Skeletal muscle tissue (tissue), 4 donors: Measurements from ENCODE around the gene GRID1. TPM values are rescaled to one million over a fixed set of nuclear protein-coding genes. Genes with fewer than 3 reads are reported as not detected.

Source experiments
- H3K27ac ChIP-seq: one replicate; pipeline ENCODE4 v1.7.0; 2013; ENCODE audit warnings: mild to moderate bottlenecking, low read depth, low read length, inconsistent platforms
- H3K27me3 ChIP-seq, 3 donors: one replicate each; pipeline ENCODE4 v1.7.0; 2013; ENCODE audit warnings: low read length in 3 of 3; ENCODE audit not compliant: control insufficient read depth in 3 of 3, insufficient read depth in 3 of 3
- H3K36me3 ChIP-seq, 3 donors: one replicate each; pipeline ENCODE4 v1.7.0; 2013; ENCODE audit warnings: low read length in 3 of 3; ENCODE audit not compliant: control insufficient read depth in 3 of 3, insufficient read depth in 3 of 3
- H3K4me1 ChIP-seq, 3 donors: one replicate each; pipeline ENCODE4 v1.7.0; 2013; ENCODE audit warnings: low read length in 3 of 3, mild to moderate bottlenecking in 3 of 3; ENCODE audit not compliant: control insufficient read depth in 3 of 3, insufficient read depth in 3 of 3
- H3K4me3 ChIP-seq, 3 donors: one replicate each; pipeline ENCODE4 v1.7.0; 2013; ENCODE audit warnings: low read length in 3 of 3
- H3K9ac ChIP-seq, 3 donors: one replicate each; pipeline ENCODE4 v1.7.0; 2013; ENCODE audit warnings: low read length in 3 of 3, mild to moderate bottlenecking in 3 of 3, moderate library complexity in 2 of 3, low read depth in 1 of 3
- H3K9me3 ChIP-seq, 3 donors: one replicate each; pipeline ENCODE4 v1.7.0; 2013; ENCODE audit warnings: low read length in 3 of 3; ENCODE audit not compliant: control insufficient read depth in 3 of 3
- total RNA-seq: library from RNA; depleted of rRNA; stranded (reverse); fragments of >200 nt; gene quantifications from one replicate; pipeline ENCODE4 v1.2.3, GENCODE V29; 2014
- donor health status: Osteomylitis.

Gene GRID1
- total RNA-seq, 1 donor from 2014 or later: 2.1 TPM

- no peaks in the 10 kb centered on the region for H3K9me3 ChIP-seq
- no peak overlapping the region for H3K27ac ChIP-seq
- peaks cover 0 to 11% (median 5%) of the 10 kb centered on the region in 3 donors for H3K27me3 ChIP-seq
- no peak overlapping the region for H3K9ac ChIP-seq
- no peaks in the 10 kb centered on the region for H3K4me1 ChIP-seq
- H3K36me3 ChIP-seq: no peaks in the 10 kb centered on the region
- no peak overlapping the region for H3K4me3 ChIP-seq
Measured at GRCh38 chr10:86226016-86226415, 140.6 kb downstream of the GRID1 start.

- Histone ChIP-seq H3K9me3 (no peaks in the 10 kb centered on the region), H3K4me3 (no peak overlapping the region), H3K4me1 (no peaks in the 10 kb centered on the region), H3K9ac (no peak overlapping the region), H3K27me3 (peaks cover 0 to 17% (median 5%) of the 10 kb centered on the region in 3 donors), H3K27ac (no peak overlapping the region), H3K36me3 (no peaks in the 10 kb centered on the region)
Measured at GRCh38 chr10:86225103-86225782, 141.4 kb downstream of the GRID1 start.

GRCh38 chr10:86224354-86225102, 142.1 kb downstream of the GRID1 start:
- no peaks in the 10 kb centered on the region for H3K4me1 ChIP-seq
- H3K9ac ChIP-seq: no peak overlapping the region
- H3K36me3 ChIP-seq: no peaks in the 10 kb centered on the region
- peaks cover 0 to 19% (median 5%) of the 10 kb centered on the region in 3 donors for H3K27me3 ChIP-seq
- H3K27ac ChIP-seq: no peak overlapping the region
- no peaks in the 10 kb centered on the region for H3K9me3 ChIP-seq
- no peak overlapping the region for H3K4me3 ChIP-seq

GRCh38 chr10:86223256-86223655, 143.3 kb downstream of the GRID1 start:
- no peak overlapping the region for H3K9ac ChIP-seq
- no peak overlapping the region for H3K27ac ChIP-seq
- peaks cover 0 to 24% (median 11%) of the 10 kb centered on the region in 3 donors for H3K27me3 ChIP-seq
- no peaks in the 10 kb centered on the region for H3K36me3 ChIP-seq
- H3K4me3 ChIP-seq: no peak overlapping the region
- H3K9me3 ChIP-seq: no peaks in the 10 kb centered on the region
- H3K4me1 ChIP-seq: no peaks in the 10 kb centered on the region

- Histone ChIP-seq H3K4me3 (no peak overlapping the region), H3K27ac (no peak overlapping the region), H3K9me3 (no peaks in the 10 kb centered on the region), H3K9ac (no peak overlapping the region), H3K4me1 (no peaks in the 10 kb centered on the region), H3K36me3 (no peaks in the 10 kb centered on the region), H3K27me3 (peaks cover 0 to 24% (median 11%) of the 10 kb centered on the region in 3 donors)
Measured at GRCh38 chr10:86222687-86223086, 143.9 kb downstream of the GRID1 start.

GRCh38 chr10:86222336-86222650, 144.3 kb downstream of the GRID1 start:
- Histone ChIP-seq H3K4me3 (no peak overlapping the region), H3K9ac (no peak overlapping the region), H3K9me3 (no peaks in the 10 kb centered on the region), H3K4me1 (no peaks in the 10 kb centered on the region), H3K36me3 (no peaks in the 10 kb centered on the region), H3K27me3 (peaks cover 0 to 24% (median 11%) of the 10 kb centered on the region in 3 donors), H3K27ac (no peak overlapping the region)

GRCh38 chr10:86221442-86222335, 144.9 kb downstream of the GRID1 start:
- H3K9ac ChIP-seq: no peak overlapping the region
- no peaks in the 10 kb centered on the region for H3K9me3 ChIP-seq
- H3K36me3 ChIP-seq: no peaks in the 10 kb centered on the region
- H3K27me3 ChIP-seq: peaks cover 0 to 24% (median 11%) of the 10 kb centered on the region in 3 donors
- no peak overlapping the region for H3K4me3 ChIP-seq
- no peaks in the 10 kb centered on the region for H3K4me1 ChIP-seq
- H3K27ac ChIP-seq: no peak overlapping the region

GRCh38 chr10:86220626-86221025, 146.0 kb downstream of the GRID1 start:
- Histone ChIP-seq H3K4me3 (no peak overlapping the region), H3K4me1 (no peaks in the 10 kb centered on the region), H3K9ac (no peak overlapping the region), H3K9me3 (no peaks in the 10 kb centered on the region), H3K36me3 (no peaks in the 10 kb centered on the region), H3K27me3 (peaks cover 0 to 24% (median 11%) of the 10 kb centered on the region in 3 donors), H3K27ac (no peak overlapping the region)

GRCh38 chr10:86219271-86219670, 147.3 kb downstream of the GRID1 start:
- Histone ChIP-seq H3K36me3 (no peaks in the 10 kb centered on the region), H3K27me3 (peaks cover 0 to 29% (median 14%) of the 10 kb centered on the region in 3 donors), H3K9ac (no peak overlapping the region), H3K4me1 (no peaks in the 10 kb centered on the region), H3K27ac (no peak overlapping the region), H3K4me3 (no peak overlapping the region), H3K9me3 (no peaks in the 10 kb centered on the region)
